HCT116 (cell line): ENCODE measurements around the gene MCEMP1. TPM values are rescaled to one million over a fixed set of nuclear protein-coding genes. Genes with fewer than 3 reads are reported as not detected.

Experiments used
- ATAC-seq: fragments of 200-7000 bp; cut with Tn5 transposase; 2 replicates; pipeline ENCODE4 v1.9.1; 2020; ENCODE audit warnings: mild to moderate bottlenecking, moderate library complexity
- BruUV-seq: library from RNA; stranded (reverse); fragments of 400-500 nt; replicated peaks from 2 replicates; lab custom pipeline; 2021; lab: Mats Ljungman, UMichigan
- CTCF ChIA-PET: fragments of 300-600 bp; sonication (Branson Sonifier 250); formaldehyde crosslinking; loops from one replicate; lab custom pipeline; 2021; ENCODE audit warnings: antibody characterized with exemption; lab: Charles Lee
- POLR2A ChIA-PET: fragments of 300-600, 350-600 bp; sonication (Branson Sonifier 250); formaldehyde crosslinking; loops from one replicate; lab custom pipeline; 2021; ENCODE audit warnings: antibody characterized with exemption; lab: Charles Lee
- RAD21 ChIA-PET, 2 experiments: fragments of 300-600 bp; sonication (Branson Sonifier 250); formaldehyde crosslinking; loops; one replicate each; lab custom pipeline; 2023; ENCODE audit warnings: low total read pairs in 2 of 2; ENCODE audit not compliant: uncharacterized antibody in 2 of 2, unreplicated experiment in 2 of 2, low non-redundant PET in 1 of 2; lab: Charles Lee
- DNase-seq: peaks from one replicate; pipeline ENCODE4 v3.0.0-alpha.2; 2010; ENCODE audit warnings: low read depth, low spot score
- H2AFZ ChIP-seq: fragments of 200-600 bp; shearing (Covaris generic), sonication (generic); 2 replicates; pipeline ENCODE4 v1.6.1; 2017; ENCODE audit warnings: low read depth, mixed run types, mixed read lengths, antibody characterized with exemption, low read length; ENCODE audit not compliant: poor library complexity, severe bottlenecking
- H3K27ac ChIP-seq: 2 replicates; pipeline ENCODE4 v1.5.1; 2012; ENCODE audit warnings: low read depth, low read length
- H3K27me3 ChIP-seq: fragments of 200-600 bp; sonication (generic); 2 replicates; pipeline ENCODE4 v1.6.1; 2016; ENCODE audit warnings: mixed run types, low read length, mixed read lengths; ENCODE audit not compliant: insufficient read depth
- H3K36me3 ChIP-seq, 2 experiments: fragments of 200-500 bp in 1 of 2; fragments of 200-600 bp in 1 of 2; sonication (Bioruptor generic) in 1 of 2; sonication (generic) in 1 of 2; 2 replicates each; pipeline versions ENCODE4 v1.5.1 to v1.6.1; 2014 to 2016; ENCODE audit warnings: low read length in 2 of 2, inconsistent platforms in 1 of 2, mixed read lengths in 1 of 2, mixed run types in 1 of 2; ENCODE audit not compliant: insufficient read depth in 2 of 2, control insufficient read depth in 1 of 2
- H3K4me1 ChIP-seq, 2 experiments: fragments of 200-600 bp in 1 of 2; sonication (generic) in 1 of 2; 2 replicates each; pipeline versions ENCODE4 v1.5.1 to v1.6.1; 2012 to 2017; ENCODE audit warnings: low read length in 2 of 2, inconsistent platforms in 1 of 2, mild to moderate bottlenecking in 1 of 2, mixed read lengths in 1 of 2, mixed run types in 1 of 2, moderate library complexity in 1 of 2; ENCODE audit not compliant: insufficient read depth in 2 of 2, control insufficient read depth in 1 of 2
- H3K4me2 ChIP-seq: fragments of 200-600 bp; sonication (generic); 2 replicates; pipeline ENCODE4 v1.6.1; 2017; ENCODE audit warnings: mixed run types, low read length, mixed read lengths
- H3K4me3 ChIP-seq, 2 experiments: fragments of 200-600 bp in 1 of 2; sonication (generic) in 1 of 2; replicated peaks in 1 of 2; 2 replicates each; pipeline ENCODE4 v1.5.1; 2011 to 2016; ENCODE audit warnings: low read length in 2 of 2, control low read depth in 1 of 2, low read depth in 1 of 2, mild to moderate bottlenecking in 1 of 2, mixed read lengths in 1 of 2, mixed run types in 1 of 2
- H3K79me2 ChIP-seq: fragments of 200-600 bp; sonication (generic); 2 replicates; pipeline ENCODE4 v1.6.1; 2017; ENCODE audit warnings: mild to moderate bottlenecking, mixed run types, low read length, moderate library complexity, mixed read lengths; ENCODE audit not compliant: insufficient read depth
- H3K9ac ChIP-seq: fragments of 200-600 bp; sonication (generic); 2 replicates; pipeline ENCODE4 v1.6.1; 2016; ENCODE audit warnings: low read length, mixed read lengths
- H3K9me2 ChIP-seq: fragments of 200-600 bp; sonication (generic), shearing (Covaris generic); 2 replicates; pipeline ENCODE4 v1.6.1; 2017; ENCODE audit warnings: mixed run types, mild to moderate bottlenecking, moderate library complexity; ENCODE audit not compliant: insufficient read depth
- H3K9me3 ChIP-seq, 2 experiments: fragments of 200-500 bp in 1 of 2; fragments of 200-600 bp in 1 of 2; sonication (Bioruptor generic) in 1 of 2; sonication (generic) in 1 of 2; 2 replicates each; pipeline ENCODE4 v1.6.1; 2014 to 2017; ENCODE audit warnings: low read length in 2 of 2, mixed read lengths in 2 of 2, inconsistent platforms in 1 of 2, low read depth in 1 of 2, mild to moderate bottlenecking in 1 of 2, mixed run types in 1 of 2, moderate library complexity in 1 of 2; ENCODE audit not compliant: control insufficient read depth in 1 of 2, insufficient read depth in 1 of 2
- H4K20me1 ChIP-seq: fragments of 200-600 bp; sonication (generic), shearing (Covaris generic); 2 replicates; pipeline ENCODE4 v1.6.1; 2017; ENCODE audit warnings: mixed run types, mild to moderate bottlenecking, moderate library complexity; ENCODE audit not compliant: insufficient read depth
- CBX3 ChIP-seq: IDR thresholded peaks from 2 replicates; pipeline ENCODE4 v1.6.1; 2012; ENCODE audit warnings: low read depth
- CEBPB ChIP-seq: IDR thresholded peaks from 2 replicates; pipeline ENCODE4 v1.6.1; 2012; ENCODE audit warnings: low read depth
- CTCF ChIP-seq, 3 experiments: fragments of 200-600 bp in 1 of 3; sonication (generic) in 1 of 3; IDR thresholded peaks in 2 of 3; conservative IDR thresholded peaks in 1 of 3; 2 replicates each; pipeline ENCODE4 v1.5.1; 2012 to 2017; ENCODE audit warnings: low read depth in 2 of 3, low read length in 2 of 3, antibody characterized with exemption in 1 of 3, borderline replicate concordance in 1 of 3, control low read depth in 1 of 3, mild to moderate bottlenecking in 1 of 3, mixed read lengths in 1 of 3, mixed run types in 1 of 3, moderate library complexity in 1 of 3; ENCODE audit not compliant: insufficient read depth in 1 of 3
- EGR1 ChIP-seq: IDR thresholded peaks from 2 replicates; pipeline ENCODE4 v1.6.1; 2012; ENCODE audit warnings: low read depth
- ELF1 ChIP-seq: IDR thresholded peaks from 2 replicates; pipeline ENCODE4 v1.6.1; 2012; ENCODE audit warnings: low read depth, borderline replicate concordance
- EZH2 ChIP-seq: fragments of 200-600 bp; sonication (generic); IDR thresholded peaks from 2 replicates; pipeline ENCODE4 v1.6.1; 2017; ENCODE audit warnings: antibody characterized with exemption, mixed run types
- FOSL1 ChIP-seq: IDR thresholded peaks from 2 replicates; pipeline ENCODE4 v1.6.1; 2012; ENCODE audit warnings: low read depth
- MAX ChIP-seq: IDR thresholded peaks from 2 replicates; pipeline ENCODE4 v1.6.1; 2012
- POLR2A ChIP-seq: IDR thresholded peaks from 2 replicates; pipeline ENCODE4 v1.7.0; 2011; ENCODE audit warnings: borderline replicate concordance; ENCODE audit not compliant: insufficient read depth, insufficient read length; ENCODE audit errors: extremely low read depth
- POLR2AphosphoS5 ChIP-seq: IDR thresholded peaks from 2 replicates; pipeline ENCODE4 v1.6.1; 2011; ENCODE audit warnings: mild to moderate bottlenecking, low read depth, low read length, moderate library complexity
- RAD21 ChIP-seq: IDR thresholded peaks from 2 replicates; pipeline ENCODE4 v1.6.1; 2012; ENCODE audit warnings: low read depth, mild to moderate bottlenecking
- SIN3A ChIP-seq: IDR thresholded peaks from 2 replicates; pipeline ENCODE4 v1.6.1; 2012; ENCODE audit warnings: low read depth
- SP1 ChIP-seq: IDR thresholded peaks from 2 replicates; pipeline ENCODE4 v1.6.1; 2012; ENCODE audit warnings: low read depth
- SRF ChIP-seq: IDR thresholded peaks from 2 replicates; pipeline ENCODE4 v1.6.1; 2012; ENCODE audit warnings: low read depth
- TCF7L2 ChIP-seq: IDR thresholded peaks from 2 replicates; pipeline ENCODE4 v1.7.0; 2011; ENCODE audit warnings: borderline replicate concordance, inconsistent platforms; ENCODE audit not compliant: insufficient read depth, insufficient read length; ENCODE audit errors: extremely low read depth
- YY1 ChIP-seq: IDR thresholded peaks from 2 replicates; pipeline ENCODE4 v1.6.1; 2011; ENCODE audit warnings: low read length, low read depth, moderate library complexity, mild to moderate bottlenecking; ENCODE audit not compliant: insufficient replicate concordance; ENCODE audit errors: extremely low read depth
- ZFX ChIP-seq: fragments of 450-650 bp; IDR thresholded peaks from 2 replicates; pipeline ENCODE4 v1.6.1; 2017
- ZNF274 ChIP-seq: fragments of 200-500 bp; sonication (Bioruptor generic); IDR thresholded peaks from 2 replicates; pipeline ENCODE4 v1.6.1; 2014; ENCODE audit warnings: mild to moderate bottlenecking, low read depth, low read length, inconsistent platforms
- intact Hi-C: fragments of 100-400 bp; cut with micrococcal nuclease; formaldehyde crosslinking; loops from 2 replicates; pipeline ENCODE4 v1.10.0; 2022
- total RNA-seq: library from RNA; stranded (reverse); gene quantifications from one replicate; pipeline ENCODE4 v1.2.1, GENCODE V29; 2021; ENCODE audit not compliant: unreplicated experiment
- TF ChIP-seq, protein P1 (sequence below): IDR thresholded peaks from 2 replicates; pipeline ENCODE4 v1.6.1; 2011; ENCODE audit warnings: mild to moderate bottlenecking, low read length, moderate library complexity; ENCODE audit not compliant: insufficient replicate concordance; ENCODE audit errors: extremely low read depth
- TF ChIP-seq, protein P2 (sequence below): IDR thresholded peaks from 2 replicates; pipeline ENCODE4 v1.6.1; 2012

Gene MCEMP1
- total RNA-seq, 1 experiment from 2014 or later = not detected

- H3K27ac ChIP-seq = no peak overlapping the region
- no peaks in the 10 kb centered on the region for H3K9me2 ChIP-seq
- POLR2A ChIA-PET = no interaction called here
Observed at GRCh38 chr19:7685546-7686445, 8.9 kb downstream of the MCEMP1 start.

More at GRCh38 chr19:7685546-7686445, 8.9 kb downstream of the MCEMP1 start:
- peaks cover 4 to 9% of the 10 kb centered on the region in 2 experiments; a peak in 3 of 4 replicates for H3K36me3 ChIP-seq
- peaks cover 3 to 12% of the 10 kb centered on the region in 2 experiments for H3K4me1 ChIP-seq
- no peak for DNase-seq
- peaks cover 0 to 1% of the 10 kb centered on the region in 2 experiments; a peak in 1 of 4 replicates for H3K9me3 ChIP-seq
- BruUV-seq = no TSS peak
- RAD21 ChIA-PET = no interaction called here
- H2AFZ ChIP-seq = no peak overlapping the region
- no peaks in the 10 kb centered on the region for H3K27me3 ChIP-seq
- TF ChIP-seq TCF7L2 = no peak
- TF ChIP-seq CEBPB = no peak
- no peak for TF ChIP-seq ZNF274
- no peak for TF ChIP-seq EGR1
- no peak for TF ChIP-seq CTCF (IDR thresholded peaks at IDR 0.05 in 2 of 3, conservative IDR thresholded peaks at IDR 0.05 in 1 of 3; ENCODE audit: borderline replicate concordance in 1 of 3, insufficient read depth in 1 of 3, low read depth in 2 of 3, low read length in 2 of 3)
- no peak for TF ChIP-seq POLR2A
- no peak for TF ChIP-seq MAX
- no peak for TF ChIP-seq SIN3A
- no peak for TF ChIP-seq ELF1
- TF ChIP-seq POLR2AphosphoS5 = no peak; the same call in none of the 2 replicates
- no peak for TF ChIP-seq SP1
- no peak for TF ChIP-seq YY1
- no peak for TF ChIP-seq ZFX
- TF ChIP-seq, protein P1, sequence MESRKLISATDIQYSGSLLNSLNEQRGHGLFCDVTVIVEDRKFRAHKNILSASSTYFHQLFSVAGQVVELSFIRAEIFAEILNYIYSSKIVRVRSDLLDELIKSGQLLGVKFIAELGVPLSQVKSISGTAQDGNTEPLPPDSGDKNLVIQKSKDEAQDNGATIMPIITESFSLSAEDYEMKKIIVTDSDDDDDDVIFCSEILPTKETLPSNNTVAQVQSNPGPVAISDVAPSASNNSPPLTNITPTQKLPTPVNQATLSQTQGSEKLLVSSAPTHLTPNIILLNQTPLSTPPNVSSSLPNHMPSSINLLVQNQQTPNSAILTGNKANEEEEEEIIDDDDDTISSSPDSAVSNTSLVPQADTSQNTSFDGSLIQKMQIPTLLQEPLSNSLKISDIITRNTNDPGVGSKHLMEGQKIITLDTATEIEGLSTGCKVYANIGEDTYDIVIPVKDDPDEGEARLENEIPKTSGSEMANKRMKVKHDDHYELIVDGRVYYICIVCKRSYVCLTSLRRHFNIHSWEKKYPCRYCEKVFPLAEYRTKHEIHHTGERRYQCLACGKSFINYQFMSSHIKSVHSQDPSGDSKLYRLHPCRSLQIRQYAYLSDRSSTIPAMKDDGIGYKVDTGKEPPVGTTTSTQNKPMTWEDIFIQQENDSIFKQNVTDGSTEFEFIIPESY = no peak
- TF ChIP-seq CBX3 = no peak
- TF ChIP-seq, protein P2, sequence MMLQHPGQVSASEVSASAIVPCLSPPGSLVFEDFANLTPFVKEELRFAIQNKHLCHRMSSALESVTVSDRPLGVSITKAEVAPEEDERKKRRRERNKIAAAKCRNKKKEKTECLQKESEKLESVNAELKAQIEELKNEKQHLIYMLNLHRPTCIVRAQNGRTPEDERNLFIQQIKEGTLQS = no peak
- no peak for TF ChIP-seq EZH2
- no peak for TF ChIP-seq FOSL1
- no peak for TF ChIP-seq SRF
- no peak for TF ChIP-seq RAD21
- TF ChIP-seq, all 23 proteins: peak for 0
- Histone ChIP-seq H3K4me2 (no peak overlapping the region), H3K9ac (no peak overlapping the region), H3K79me2 (peaks cover 20% of the 10 kb centered on the region; the same call in 1 of the 2 replicates), H3K4me3 (no peak overlapping the region), H4K20me1 (no peaks in the 10 kb centered on the region)
- CTCF ChIA-PET = no interaction called here
- no peak for ATAC-seq
- intact Hi-C loops = loop anchor here (10.0 kb wide), 1 partner anchor 331 kb away; no protein-coding TSS in a partner anchor
